GM15510 (cell line): ENCODE data around the gene PUS1.

Experiments used
- POLR2A ChIP-seq: IDR thresholded peaks from 3 replicates; pipeline ENCODE4 v1.6.1; 2011; ENCODE audit warnings: borderline replicate concordance; ENCODE audit not compliant: insufficient read length; ENCODE audit errors: extremely low read depth

Gene PUS1

DNA sequence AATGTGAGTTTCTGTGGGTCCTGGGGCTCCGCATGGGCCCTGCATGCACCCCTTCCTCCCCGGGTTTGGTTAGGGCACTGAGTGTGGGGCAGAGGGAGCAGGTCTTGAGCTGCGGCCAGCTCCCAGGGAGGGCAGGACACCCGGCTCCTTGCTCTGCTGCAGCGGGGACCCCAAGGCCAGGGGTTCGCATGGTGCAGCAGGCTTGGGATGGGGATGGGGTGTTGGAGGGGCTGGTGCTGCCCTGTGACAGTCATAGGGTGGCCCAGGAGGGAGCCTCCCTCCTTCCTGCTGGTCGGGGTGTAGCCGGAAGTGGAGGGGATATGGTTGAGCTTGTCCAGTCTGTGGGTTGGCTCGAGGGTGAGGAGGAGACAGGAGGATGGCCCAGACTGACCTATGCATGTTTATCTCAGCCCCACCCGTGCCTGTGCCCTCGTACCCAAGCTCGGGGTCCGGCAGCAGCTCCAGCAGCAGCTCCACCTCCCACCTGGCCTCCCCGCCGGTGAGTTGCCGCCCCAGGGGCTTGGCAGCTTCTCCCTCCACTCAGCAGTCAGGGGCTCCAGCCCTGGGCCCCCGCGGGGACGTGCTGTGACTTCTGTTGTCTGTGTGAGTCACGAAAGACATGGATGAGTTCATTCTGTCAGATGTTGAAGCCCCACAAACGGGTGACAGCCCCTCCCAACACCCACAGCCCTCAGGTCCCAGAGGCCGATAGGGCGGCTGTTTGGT lies 18.6 kb upstream of the PUS1 start:
- no peak for TF ChIP-seq POLR2A

DNA sequence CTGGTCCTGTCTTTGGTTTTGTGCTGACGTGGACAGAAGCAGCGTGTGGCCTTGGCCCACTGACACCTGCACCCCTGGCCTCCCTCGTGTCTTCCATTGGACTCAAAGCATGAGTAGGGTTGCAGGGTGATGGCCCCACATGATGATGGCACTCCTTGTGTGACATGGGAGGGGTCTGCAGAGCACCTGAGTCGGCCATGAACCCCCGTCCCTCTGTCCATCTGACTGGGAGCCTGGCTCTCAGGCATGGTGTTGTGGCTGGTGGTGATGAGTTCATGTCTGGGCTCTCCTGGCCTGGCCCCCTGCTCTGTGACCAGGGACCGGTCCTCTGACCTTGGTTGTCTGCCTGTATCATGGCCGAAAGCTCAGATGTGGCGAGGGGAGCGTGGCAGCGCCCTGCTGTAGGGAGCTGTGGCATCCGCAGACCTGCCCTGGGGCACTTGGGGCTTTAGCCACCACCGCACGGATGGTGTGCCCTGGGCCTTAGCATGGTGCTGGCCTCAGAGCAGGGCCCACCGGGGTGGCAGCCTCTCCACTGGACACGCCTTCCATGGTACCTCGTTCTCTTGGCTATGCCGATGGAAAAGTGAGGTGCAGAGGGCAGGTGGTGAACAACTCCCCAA lies 17.9 kb upstream of the PUS1 start:
- no peak for TF ChIP-seq POLR2A

DNA sequence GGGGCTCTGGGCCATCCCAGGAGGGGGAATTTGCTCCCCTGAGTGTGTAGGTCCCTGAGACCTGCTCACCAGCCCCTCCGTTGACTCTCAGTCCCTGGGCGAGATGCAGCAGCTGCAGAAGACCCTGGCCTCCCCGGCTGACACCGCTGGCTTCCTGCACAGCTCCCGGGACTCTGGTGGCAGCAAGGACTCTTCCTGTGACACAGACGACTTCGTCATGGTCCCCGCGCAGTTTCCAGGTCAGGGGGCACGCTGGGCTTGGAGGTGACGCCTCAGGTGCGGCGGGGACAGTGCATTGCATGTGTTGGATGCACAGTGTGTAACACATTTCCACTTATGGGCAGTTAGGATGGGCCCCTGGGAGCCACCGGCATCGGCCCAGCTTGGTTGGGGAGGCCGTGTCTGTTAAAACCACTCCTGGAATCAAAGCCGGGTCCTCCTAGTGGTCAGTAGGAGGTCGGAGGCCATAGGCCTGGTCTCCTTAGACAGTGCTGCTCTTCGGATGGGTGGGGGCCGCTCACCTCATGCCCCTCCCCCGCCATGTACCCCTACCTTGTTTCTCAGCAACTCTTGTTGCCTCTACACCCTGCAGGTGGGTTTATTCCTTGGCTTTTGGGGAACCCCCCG lies 17.1 kb upstream of the PUS1 start:
- no peak for TF ChIP-seq POLR2A

DNA sequence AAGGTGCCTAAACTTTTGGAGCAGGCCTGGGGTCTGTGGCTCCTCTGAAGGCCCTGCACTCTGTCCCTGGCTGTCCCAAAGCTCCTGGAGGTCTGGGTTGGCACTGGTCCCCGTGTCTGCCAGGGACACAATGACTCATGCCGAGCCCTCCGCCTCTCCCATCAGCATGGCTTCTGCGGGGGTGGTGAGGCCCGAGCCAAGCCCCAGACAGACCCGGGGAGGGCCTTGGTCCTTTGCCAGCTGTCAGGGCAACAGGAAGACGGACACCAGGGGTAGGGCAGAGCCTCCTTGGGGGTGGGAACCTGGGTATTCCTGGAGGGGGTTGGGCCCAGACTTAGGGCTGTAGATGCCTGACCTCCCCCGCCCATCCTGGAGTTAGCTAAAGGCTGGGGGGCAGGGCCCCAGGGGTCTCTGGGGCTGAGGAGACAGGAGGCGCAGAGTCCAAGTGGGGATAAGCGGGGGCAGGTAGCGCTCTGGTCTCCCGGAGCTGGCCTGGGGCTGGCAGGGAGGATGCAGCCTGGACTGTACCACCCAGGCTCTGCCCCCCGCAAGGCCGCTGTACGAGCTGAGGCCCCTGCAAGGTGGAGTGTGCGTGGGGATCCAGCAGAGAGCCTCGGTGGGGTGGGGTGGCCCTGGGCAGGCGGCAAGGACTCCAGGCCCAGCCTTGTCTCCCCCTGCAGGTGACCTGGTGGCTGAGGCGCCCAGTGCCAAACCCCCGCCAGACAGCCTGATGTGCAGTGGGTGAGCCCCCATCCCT lies 16.4 kb upstream of the PUS1 start:
- no peak for TF ChIP-seq POLR2A

DNA sequence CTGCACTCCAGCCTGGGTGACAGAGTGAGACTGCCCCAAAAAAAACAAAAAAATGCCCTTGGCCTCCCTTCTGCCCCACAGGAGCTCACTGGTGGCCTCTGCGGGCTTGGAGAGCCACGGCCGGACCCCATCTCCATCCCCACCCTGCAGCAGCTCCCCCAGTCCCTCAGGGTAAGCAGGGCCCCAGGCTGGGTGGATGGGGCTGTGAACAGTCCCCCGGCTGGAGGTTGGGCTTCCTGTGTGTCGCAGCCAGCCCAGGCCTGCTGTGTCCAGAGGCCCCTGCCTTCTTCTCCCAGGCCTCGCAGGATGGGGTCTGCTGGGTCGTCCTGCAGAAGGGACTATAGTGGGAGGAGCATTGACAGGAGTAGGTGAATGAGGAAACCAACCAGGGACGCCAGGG lies 15.4 kb upstream of the PUS1 start:
- no peak for TF ChIP-seq POLR2A

DNA sequence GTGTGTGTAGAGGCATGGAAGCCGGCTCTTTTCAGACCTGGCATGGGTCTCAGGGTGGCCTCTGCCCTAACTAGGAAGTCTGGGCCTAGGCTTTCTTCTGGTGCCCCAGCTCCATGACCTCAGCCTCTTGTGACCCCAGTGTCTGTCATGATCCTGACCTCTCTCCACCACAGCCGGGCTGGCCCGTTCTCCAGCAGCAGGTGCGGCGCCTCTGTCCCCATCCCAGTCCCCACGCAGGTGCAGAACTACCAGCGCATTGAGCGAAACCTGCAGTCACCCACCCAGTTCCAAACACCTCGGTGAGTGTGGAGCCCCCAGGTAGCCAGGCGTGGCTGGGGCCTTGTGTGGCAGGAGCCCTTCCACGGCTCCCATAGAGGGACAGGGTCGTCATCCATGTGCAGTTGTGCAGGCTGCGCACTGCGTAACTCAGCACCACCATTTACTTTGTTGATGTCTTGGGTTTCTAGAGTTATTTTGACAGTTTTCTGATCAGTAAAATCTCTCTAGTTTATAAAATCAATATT lies 14.8 kb upstream of the PUS1 start:
- TF ChIP-seq POLR2A: no peak

DNA sequence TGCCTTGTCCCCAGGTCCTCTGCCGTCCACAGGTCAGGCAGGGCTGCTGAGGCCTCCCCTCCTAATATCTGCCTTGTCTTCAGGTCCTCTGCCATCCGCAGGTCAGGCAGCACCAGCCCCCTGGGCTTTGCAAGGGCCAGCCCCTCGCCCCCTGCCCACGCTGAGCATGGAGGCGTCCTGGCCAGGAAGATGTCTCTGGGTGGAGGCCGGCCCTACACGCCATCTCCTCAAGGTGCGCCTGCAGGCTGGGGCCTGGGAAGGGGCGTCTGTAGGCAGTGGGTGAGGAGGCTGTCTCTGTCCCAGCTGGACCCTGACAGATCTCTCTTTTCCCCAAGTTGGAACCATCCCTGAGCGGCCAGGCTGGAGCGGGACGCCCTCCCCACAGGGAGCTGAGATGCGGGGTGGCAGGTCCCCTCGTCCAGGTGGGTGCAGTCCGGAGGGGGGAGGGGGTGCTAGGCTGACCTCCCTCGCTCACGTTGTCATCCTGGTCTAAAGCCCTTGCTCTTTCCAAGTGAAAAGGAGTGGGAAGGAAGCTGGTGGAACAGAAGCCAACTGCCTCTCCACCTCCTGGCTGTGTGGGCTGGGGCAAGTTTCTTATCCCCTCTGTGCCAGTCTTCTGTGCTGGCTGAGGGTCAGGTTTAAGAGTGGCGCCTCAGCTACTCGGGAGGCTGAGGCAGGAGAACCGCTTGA lies 13.9 kb upstream of the PUS1 start:
- TF ChIP-seq POLR2A: no peak

DNA sequence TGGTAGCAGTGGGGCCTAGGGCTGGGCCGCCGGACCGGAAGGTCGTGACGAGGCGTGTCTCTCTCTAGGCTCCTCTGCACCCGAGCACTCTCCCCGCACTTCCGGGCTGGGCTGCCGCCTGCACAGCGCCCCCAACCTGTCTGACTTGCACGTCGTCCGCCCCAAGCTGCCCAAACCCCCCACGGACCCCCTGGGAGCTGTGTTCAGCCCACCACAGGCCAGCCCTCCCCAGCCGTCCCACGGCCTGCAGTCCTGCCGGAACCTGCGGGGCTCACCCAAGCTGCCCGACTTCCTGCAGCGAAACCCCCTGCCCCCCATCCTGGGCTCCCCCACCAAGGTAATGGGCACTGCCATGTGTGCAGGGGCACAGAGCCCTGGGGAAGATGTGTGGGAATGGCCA lies 13.3 kb upstream of the PUS1 start:
- no peak for TF ChIP-seq POLR2A

DNA sequence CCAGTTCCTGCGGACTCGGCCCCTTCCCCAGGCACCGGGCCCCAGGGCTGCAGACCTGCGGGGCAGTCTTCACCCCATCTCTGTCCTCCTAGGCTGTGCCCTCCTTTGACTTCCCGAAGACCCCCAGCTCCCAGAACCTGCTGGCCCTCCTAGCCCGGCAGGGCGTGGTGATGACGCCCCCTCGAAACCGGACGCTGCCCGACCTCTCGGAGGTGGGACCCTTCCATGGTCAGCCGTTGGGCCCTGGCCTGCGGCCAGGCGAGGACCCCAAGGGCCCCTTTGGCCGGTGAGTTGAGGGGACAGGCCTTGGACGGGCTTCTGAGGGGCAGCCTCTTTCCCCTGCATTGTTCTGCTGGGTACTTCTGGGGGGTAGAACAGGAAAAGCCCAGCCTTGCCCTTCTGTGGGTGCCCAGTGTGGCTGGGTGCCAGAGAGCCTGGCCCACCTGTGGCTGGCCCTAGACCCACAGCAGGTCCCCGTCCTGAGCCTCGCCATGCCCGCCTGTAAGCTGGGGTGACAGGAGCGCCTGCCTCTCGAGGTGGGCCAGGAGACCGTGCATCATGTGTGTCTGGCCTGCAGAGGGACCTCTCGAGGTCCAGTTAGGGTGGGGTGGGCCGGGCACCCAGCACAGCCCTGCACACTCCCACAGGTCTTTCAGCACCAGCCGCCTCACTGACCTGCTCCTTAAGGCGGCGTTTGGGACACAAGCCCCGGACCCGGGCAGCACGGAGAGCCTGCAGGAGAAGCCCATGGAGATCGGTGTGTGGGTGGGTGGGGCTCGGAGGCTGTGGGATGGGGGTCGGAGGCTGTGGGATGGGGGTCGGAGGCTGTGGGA lies 12.6 kb upstream of the PUS1 start:
- TF ChIP-seq POLR2A: no peak

DNA sequence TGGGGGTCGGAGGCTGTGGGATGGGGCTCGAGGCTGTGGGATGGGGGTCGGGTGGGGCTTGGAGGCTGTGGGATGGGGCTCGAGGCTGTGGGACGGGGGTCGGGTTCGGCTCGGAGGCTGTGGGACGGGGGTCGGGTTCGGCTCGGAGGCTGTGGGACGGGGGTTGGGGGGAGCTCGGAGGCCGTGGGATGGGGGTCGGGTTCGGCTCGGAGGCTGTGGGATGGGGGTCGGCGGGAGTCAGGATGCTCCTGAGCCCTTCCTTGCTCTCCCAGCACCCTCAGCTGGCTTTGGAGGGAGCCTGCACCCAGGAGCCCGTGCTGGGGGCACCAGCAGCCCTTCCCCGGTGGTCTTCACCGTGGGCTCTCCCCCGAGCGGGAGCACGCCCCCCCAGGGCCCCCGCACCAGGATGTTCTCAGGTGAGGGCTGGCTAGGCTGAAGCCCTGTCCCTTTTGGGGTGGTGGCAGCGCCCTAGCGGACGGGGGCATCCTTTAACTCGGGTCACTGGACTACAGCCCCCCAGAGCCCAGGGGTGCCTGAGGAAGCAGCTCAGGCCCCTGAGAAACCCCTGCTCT lies 11.9 kb upstream of the PUS1 start:
- TF ChIP-seq POLR2A: no peak

DNA sequence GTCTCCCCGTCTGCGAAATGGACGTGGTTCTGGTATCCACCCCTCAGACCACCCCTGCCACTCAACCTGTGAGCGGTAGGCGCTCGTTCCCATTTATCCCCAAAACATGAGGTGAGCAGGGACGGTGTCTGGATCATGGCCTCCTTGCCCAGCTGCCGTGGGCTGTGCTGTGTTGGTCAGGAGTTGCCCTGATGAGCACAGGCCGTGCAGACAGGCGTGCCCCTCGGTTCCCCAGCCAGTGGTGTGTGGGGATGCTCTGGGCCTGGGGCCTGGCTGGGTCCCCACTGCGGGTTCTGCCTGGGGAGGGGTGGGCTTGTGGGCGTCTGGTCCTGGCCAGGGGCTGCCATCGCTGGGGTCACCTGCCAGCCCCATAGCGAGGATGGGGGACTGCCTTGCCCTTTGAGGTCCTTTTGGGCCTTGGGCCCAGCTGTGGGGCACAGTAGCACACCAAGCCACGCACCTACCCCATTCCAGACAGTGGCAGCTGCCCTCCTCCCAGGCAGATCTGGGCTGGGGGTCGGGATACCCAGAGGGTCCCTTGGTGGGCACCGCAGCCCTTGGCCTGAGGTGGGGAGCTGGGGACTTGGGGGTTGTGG lies 11.3 kb upstream of the PUS1 start:
- no peak for TF ChIP-seq POLR2A

DNA sequence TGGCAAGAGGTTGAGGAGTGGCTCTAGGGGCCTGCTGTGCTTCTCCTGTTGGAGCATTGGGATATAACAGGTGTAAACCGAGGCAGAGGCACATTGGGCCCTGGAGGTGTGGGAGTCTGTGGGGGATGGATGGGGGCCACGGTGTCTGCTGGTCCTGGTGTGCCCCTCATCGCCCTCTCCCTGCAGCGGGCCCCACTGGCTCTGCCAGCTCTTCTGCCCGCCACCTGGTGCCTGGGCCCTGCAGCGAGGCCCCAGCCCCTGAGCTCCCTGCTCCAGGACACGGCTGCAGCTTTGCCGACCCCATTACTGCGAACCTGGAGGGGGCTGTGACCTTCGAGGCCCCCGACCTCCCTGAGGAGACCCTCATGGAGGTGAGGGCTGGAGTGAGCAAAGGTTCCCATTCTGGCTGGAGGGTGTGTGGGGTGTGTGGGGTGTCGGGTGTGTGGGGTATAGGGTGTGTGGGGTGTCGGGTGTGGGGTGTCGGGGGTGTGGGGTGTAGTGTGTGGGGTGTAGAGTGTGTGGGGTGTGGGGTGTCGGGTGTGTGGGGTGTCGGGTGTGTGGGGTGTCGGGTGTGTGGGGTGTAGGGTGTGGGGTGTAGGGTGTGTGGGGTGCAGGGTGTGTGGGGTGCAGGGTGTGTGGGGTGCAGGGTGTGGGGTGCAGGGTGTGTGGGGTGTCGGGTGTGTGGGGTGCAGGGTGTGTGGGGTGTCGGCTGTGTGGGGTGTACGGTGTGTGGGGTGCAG lies 10.6 kb upstream of the PUS1 start:
- TF ChIP-seq POLR2A: no peak
